ENCODE data around the gene COX6B2.

GRCh38 chr19:55376241-55376933 lies 21.9 kb upstream of the COX6B2 start, which contains the start of gene TMEM190:
- TF ChIP-seq CTCF (IDR thresholded peaks at IDR 0.05) = no peak
- TF ChIP-seq POLR2A (IDR thresholded peaks at IDR 0.05) = no peak
